AML-193 (cell line): Measurements from ENCODE around the gene AZIN2.
"Not testable (repeated sequence)": the region's sequence is repeated elsewhere in the genome, so short reads cannot be mapped to it uniquely, and the experiment has no call there.

Experiments
- DNase-seq, 2 experiments: peaks; one replicate each; lab custom pipeline; 2025; lab: John Stamatoyannopoulos, UW

The AZIN2 gene

GRCh38 chr1:33080885-33081553 lies at the start of gene AZIN2:
Gene AZIN2, plus strand, starts transcription at chr1:33081153. Its CDS starts 1,097 bp downstream, at chr1:33082250.
- DNase-seq = peak; percentile 71 to 86

- peak; percentile 21 to 43 for DNase-seq
Measured at GRCh38 chr1:33031506-33031905, 49.4 kb upstream of the AZIN2 start.

- peak; percentile 79 to 83 for DNase-seq
Measured at GRCh38 chr1:33032126-33032869, 48.7 kb upstream of the AZIN2 start.

GRCh38 chr1:33036051-33036525 lies 44.9 kb upstream of the AZIN2 start:
- DNase-seq = no peak

- DNase-seq = peak; percentile 99
Measured at GRCh38 chr1:33036526-33037503, 44.1 kb upstream of the AZIN2 start, which contains the start of gene AK2. Gene AK2, minus strand, starts transcription at chr1:33036883. Its CDS starts 55 bp downstream, at chr1:33036828.

- peak; percentile 80 to 83 for DNase-seq
Measured at GRCh38 chr1:33039840-33040239, 41.1 kb upstream of the AZIN2 start.

GRCh38 chr1:33041026-33041425 lies 39.9 kb upstream of the AZIN2 start:
- no peak for DNase-seq

- no peak for DNase-seq
Measured at GRCh38 chr1:33042831-33043230, 38.1 kb upstream of the AZIN2 start.

GRCh38 chr1:33043267-33044092 lies 37.5 kb upstream of the AZIN2 start:
- no peak for DNase-seq

GRCh38 chr1:33045246-33045645 lies 35.7 kb upstream of the AZIN2 start:
- DNase-seq = peak in 1 of 2 experiments; percentile 11

- peak; percentile 70 to 74 for DNase-seq
Measured at GRCh38 chr1:33045814-33046213, 35.1 kb upstream of the AZIN2 start.

- not testable (repeated sequence) for DNase-seq
Measured at GRCh38 chr1:33046234-33046633, 34.7 kb upstream of the AZIN2 start.

GRCh38 chr1:33047290-33047689 lies 33.7 kb upstream of the AZIN2 start:
- no peak for DNase-seq

GRCh38 chr1:33047839-33048305 lies 33.1 kb upstream of the AZIN2 start:
- DNase-seq = no peak

GRCh38 chr1:33048426-33048825 lies 32.5 kb upstream of the AZIN2 start:
- no peak for DNase-seq

GRCh38 chr1:33049371-33049770 lies 31.6 kb upstream of the AZIN2 start:
- peak; percentile 40 to 47 for DNase-seq

GRCh38 chr1:33050221-33051076 lies 30.5 kb upstream of the AZIN2 start:
- DNase-seq = peak; percentile 73 to 79

GRCh38 chr1:33055210-33056008 lies 25.5 kb upstream of the AZIN2 start:
- DNase-seq = peak; percentile 80 to 83

- no peak for DNase-seq
Measured at GRCh38 chr1:33056426-33056825, 24.5 kb upstream of the AZIN2 start.
